ENCODE data around the gene ZBTB8A. TPM values are rescaled to one million over a fixed set of nuclear protein-coding genes. Genes with fewer than 3 reads are reported as not detected.

The ZBTB8A gene
- total RNA-seq, 2 experiments from 2014 or later = not detected

GRCh38 chr1:32651461-32652073 lies 112.3 kb downstream of the ZBTB8A start:
- Histone ChIP-seq H3K9me3 (ENCODE audit: control insufficient read depth in 1 of 2, insufficient read depth in 1 of 2, low read length in 2 of 2) (no peaks in the 10 kb centered on the region), H3K27me3 (ENCODE audit: control insufficient read depth in 1 of 2, insufficient read depth in 2 of 2, low read length in 2 of 2) (no peaks in the 10 kb centered on the region), H3K4me3 (ENCODE audit: low read length) (peak overlapping the region; percentile 80), H3K36me3 (ENCODE audit: insufficient read depth, low read length) (peaks cover 42% of the 10 kb centered on the region), H3K4me1 (ENCODE audit: insufficient read depth, low read length) (peaks cover 56% of the 10 kb centered on the region), H3K27ac (ENCODE audit: low read depth in 1 of 2, low read length in 2 of 2) (peak overlapping the region; percentile 98 to 99)
- intact Hi-C loops (cut with DNase I, micrococcal nuclease) = loop anchor here in 1 of 2 experiments (2.0 to 10.0 kb wide), 6 partner anchors 165 to 1739 kb away; partner anchors contain the start of genes PEF1, S100PBP, SNRNP40 and TMEM39B
- Mint-ChIP-seq H3K4me1 (ENCODE audit: low read depth) (peaks cover 67% of the 10 kb centered on the region), H3K4me3 (peak overlapping the region; percentile 94), H3K27me3 (no peaks in the 10 kb centered on the region), H3K9me3 (no peaks in the 10 kb centered on the region), H3K36me3 (ENCODE audit: low read depth) (peaks cover 64% of the 10 kb centered on the region), H3K27ac (peak overlapping the region; percentile 95)
- TF ChIP-seq, protein P1, sequence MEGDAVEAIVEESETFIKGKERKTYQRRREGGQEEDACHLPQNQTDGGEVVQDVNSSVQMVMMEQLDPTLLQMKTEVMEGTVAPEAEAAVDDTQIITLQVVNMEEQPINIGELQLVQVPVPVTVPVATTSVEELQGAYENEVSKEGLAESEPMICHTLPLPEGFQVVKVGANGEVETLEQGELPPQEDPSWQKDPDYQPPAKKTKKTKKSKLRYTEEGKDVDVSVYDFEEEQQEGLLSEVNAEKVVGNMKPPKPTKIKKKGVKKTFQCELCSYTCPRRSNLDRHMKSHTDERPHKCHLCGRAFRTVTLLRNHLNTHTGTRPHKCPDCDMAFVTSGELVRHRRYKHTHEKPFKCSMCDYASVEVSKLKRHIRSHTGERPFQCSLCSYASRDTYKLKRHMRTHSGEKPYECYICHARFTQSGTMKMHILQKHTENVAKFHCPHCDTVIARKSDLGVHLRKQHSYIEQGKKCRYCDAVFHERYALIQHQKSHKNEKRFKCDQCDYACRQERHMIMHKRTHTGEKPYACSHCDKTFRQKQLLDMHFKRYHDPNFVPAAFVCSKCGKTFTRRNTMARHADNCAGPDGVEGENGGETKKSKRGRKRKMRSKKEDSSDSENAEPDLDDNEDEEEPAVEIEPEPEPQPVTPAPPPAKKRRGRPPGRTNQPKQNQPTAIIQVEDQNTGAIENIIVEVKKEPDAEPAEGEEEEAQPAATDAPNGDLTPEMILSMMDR (IDR thresholded peaks at IDR 0.05) = no peak
- DNase-seq (peak in 1 of 14 experiments; percentile 20), ATAC-seq (ENCODE audit: poor library complexity) (no peak)
- CTCF ChIA-PET = no interaction called here
- POLR2A ChIA-PET = interaction anchor here (0.6 to 3.6 kb wide), 34 partner anchors 9 to 1933 kb away, joined by 3 to 24 read pairs (median 4); partner anchors contain the start of genes BSDC1, HDAC1, KHDRBS1 and KPNA6

GRCh38 chr1:32652244-32652962 lies 113.2 kb downstream of the ZBTB8A start:
- Histone ChIP-seq H3K27me3 (ENCODE audit: control insufficient read depth in 1 of 2, insufficient read depth in 2 of 2, low read length in 2 of 2) (no peaks in the 10 kb centered on the region), H3K4me1 (ENCODE audit: insufficient read depth, low read length) (peaks cover 54% of the 10 kb centered on the region), H3K36me3 (ENCODE audit: insufficient read depth, low read length) (peaks cover 48% of the 10 kb centered on the region), H3K4me3 (ENCODE audit: low read length) (peak overlapping the region; percentile 80), H3K27ac (ENCODE audit: low read depth in 1 of 2, low read length in 2 of 2) (peak overlapping the region; percentile 98 to 99), H3K9me3 (ENCODE audit: control insufficient read depth in 1 of 2, insufficient read depth in 1 of 2, low read length in 2 of 2) (no peaks in the 10 kb centered on the region)
- Mint-ChIP-seq H3K9me3 (no peaks in the 10 kb centered on the region), H3K4me3 (peak overlapping the region; percentile 94), H3K4me1 (ENCODE audit: low read depth) (peaks cover 72% of the 10 kb centered on the region), H3K27me3 (no peaks in the 10 kb centered on the region), H3K27ac (peak overlapping the region; percentile 95), H3K36me3 (ENCODE audit: low read depth) (peaks cover 72% of the 10 kb centered on the region)
- no peak for ATAC-seq (ENCODE audit: poor library complexity)
- CTCF ChIA-PET = interaction anchor here (0.7 kb wide), 1 partner anchor 132 kb away, joined by 4 read pairs; no protein-coding TSS in a partner anchor
- TF ChIP-seq, protein P1 (IDR thresholded peaks at IDR 0.05) = no peak
- POLR2A ChIA-PET = interaction anchor here (0.6 to 3.6 kb wide), 7 partner anchors 18 to 544 kb away, joined by 3 to 24 read pairs (median 4); partner anchors contain the start of genes KPNA6, S100PBP and YARS1
- intact Hi-C loops (cut with DNase I, micrococcal nuclease) = loop anchor here in 1 of 2 experiments (5.0 to 10.0 kb wide), 5 partner anchors 475 to 1740 kb away; partner anchors contain the start of genes PEF1, SNRNP40, TMEM39B and ZCCHC17
- DNase-seq = no peak

Other genes with a start within 250 kb of the ZBTB8A start
- 10 to 100 TPM; 56.9 to 61.0 TPM for gene HDAC1, start 247.3 kb upstream of the ZBTB8A start, total RNA-seq
- 10 to 100 TPM; 23.4 to 23.6 TPM for gene MARCKSL1, start 203.2 kb upstream of the ZBTB8A start, total RNA-seq
- gene FAM229A, start 176.9 kb upstream of the ZBTB8A start, total RNA-seq = 10 to 100 TPM; 38.0 to 38.6 TPM
- under 1 TPM in 1 of 2 experiments, not detected in 1; 0.98 TPM for gene TSSK3, start 176.9 kb upstream of the ZBTB8A start, total RNA-seq
- gene BSDC1, start 145.0 kb upstream of the ZBTB8A start, total RNA-seq = 100 to 1,000 TPM; 186 to 190 TPM
- gene ZBTB8B, start 74.4 kb upstream of the ZBTB8A start, total RNA-seq = not detected
- 10 to 100 TPM; 23.9 to 24.1 TPM for gene ZBTB8OS, start 111.1 kb downstream of the ZBTB8A start, total RNA-seq
- gene RBBP4, start 111.8 kb downstream of the ZBTB8A start, total RNA-seq = 100 to 1,000 TPM; 108 to 117 TPM
- not detected for gene SYNC, start 163.3 kb downstream of the ZBTB8A start, total RNA-seq

Data from CD4-positive, alpha-beta T cell (primary cell).